ENCODE measurements around the gene AMMECR1.

- TF ChIP-seq CTCF (conservative IDR thresholded peaks at IDR 0.05; ENCODE audit: low read depth in 2 of 2): no peak
- no peak for TF ChIP-seq EZH2 (IDR thresholded peaks at IDR 0.05; ENCODE audit: low read depth, unreplicated experiment)
- no peak for TF ChIP-seq EZH2phosphoT487 (IDR thresholded peaks at IDR 0.05; ENCODE audit: unreplicated experiment)
Observed at GRCh38 chrX:110259117-110259516, 58.8 kb downstream of the AMMECR1 start.

Data from GM23338 (cell line).